SIG-M5 treated with dmso at 0.1 percent for 504 hours (cell line): ENCODE data around the gene OMP.

Experiments used
- DNase-seq: peaks from one replicate; lab custom pipeline; 2025; ENCODE audit not compliant: unreplicated experiment; lab: John Stamatoyannopoulos, UW

The OMP gene

DNA sequence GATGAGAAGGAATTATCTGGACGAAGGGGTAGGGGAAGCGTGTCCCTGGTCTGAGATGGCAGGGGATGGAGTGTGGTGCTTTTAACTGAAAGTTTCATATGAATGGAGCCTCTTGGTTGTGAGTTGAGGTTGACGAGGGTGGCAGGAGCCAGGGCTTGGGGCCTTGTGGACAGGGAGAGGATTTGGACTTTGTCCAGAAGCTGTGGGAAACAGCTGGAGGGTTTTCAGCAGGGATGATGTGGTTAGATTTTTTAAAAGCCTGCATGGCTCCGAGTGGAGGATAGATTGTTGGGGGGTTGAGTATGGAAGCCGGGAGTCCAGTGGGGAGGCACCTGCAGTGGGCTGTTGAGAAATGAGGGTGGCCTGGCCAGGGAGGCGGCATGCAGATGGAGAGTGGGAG, 50.2 kb downstream of the OMP start:
- DNase-seq: no peak
